Stimulated activated CD8-positive, alpha-beta memory T cell treated with anti-CD3 and anti-CD28 coated beads, Interleukin-15, amount 100 ng/mL, for 4 hours (primary cell): ENCODE data around the gene FBXO10.

Experiments
- DNase-seq, 2 donors: peaks; one replicate each; pipeline ENCODE4 v3.0.0-alpha.2; 2020; ENCODE audit warnings: low read depth in 2 of 2

Gene FBXO10

GRCh38 chr9:37593883-37594448, 17.8 kb upstream of the FBXO10 start:
- no peak for DNase-seq

GRCh38 chr9:37592108-37592951, 16.1 kb upstream of the FBXO10 start, which contains the start of gene TOMM5:
TSS of gene TOMM5 (minus strand) at chr9:37592597. CDS start at chr9:37592532, 65 bp downstream.
- peak; percentile 76 to 85 for DNase-seq

GRCh38 chr9:37587521-37587920, 11.3 kb upstream of the FBXO10 start:
- no peak for DNase-seq

GRCh38 chr9:37583522-37584121, 7.4 kb upstream of the FBXO10 start:
- no peak for DNase-seq

- no peak for DNase-seq
These were observed 6.5 kb upstream of the FBXO10 start for GRCh38 chr9:37582548-37583157.

GRCh38 chr9:37575511-37575914, 667 bp downstream of the FBXO10 start:
- no peak for DNase-seq

GRCh38 chr9:37575001-37575400, 1.2 kb downstream of the FBXO10 start:
- DNase-seq, result no peak

- DNase-seq, result no peak
These were observed 1.9 kb downstream of the FBXO10 start for GRCh38 chr9:37574241-37574721.

GRCh38 chr9:37571282-37571681, 4.9 kb downstream of the FBXO10 start:
- DNase-seq, result no peak

- no peak for DNase-seq
These were observed 9.5 kb downstream of the FBXO10 start for GRCh38 chr9:37566716-37567115.

- no peak for DNase-seq
These were observed 10.2 kb downstream of the FBXO10 start for GRCh38 chr9:37565661-37566618.

GRCh38 chr9:37564916-37565315, 11.3 kb downstream of the FBXO10 start:
- DNase-seq, result no peak

GRCh38 chr9:37563806-37564513, 12.2 kb downstream of the FBXO10 start:
- no peak for DNase-seq

GRCh38 chr9:37562826-37563225, 13.4 kb downstream of the FBXO10 start:
- DNase-seq, result no peak

GRCh38 chr9:37561682-37562081, 14.5 kb downstream of the FBXO10 start:
- no peak for DNase-seq

- no peak for DNase-seq
These were observed 16.2 kb downstream of the FBXO10 start for GRCh38 chr9:37559855-37560592.

- no peak for DNase-seq
These were observed 17.1 kb downstream of the FBXO10 start for GRCh38 chr9:37559125-37559524.

- DNase-seq, result no peak
These were observed 20.4 kb downstream of the FBXO10 start for GRCh38 chr9:37555786-37556185.

GRCh38 chr9:37554318-37554717, 21.9 kb downstream of the FBXO10 start:
- no peak for DNase-seq

- no peak for DNase-seq
These were observed 24.3 kb downstream of the FBXO10 start for GRCh38 chr9:37551888-37552287.
